ENCODE measurements around the gene RSBN1L. TPM values are rescaled to one million over a fixed set of nuclear protein-coding genes. Genes with fewer than 3 reads are reported as not detected.
A peak's percentile ranks its signal among the peaks of the same experiment; 100 is the strongest.

Gene RSBN1L
- polyA plus RNA-seq, 4 donors, result 6.4 to 17.5 (median 7.4) TPM

GRCh38 chr7:77757589-77757988, 61.3 kb downstream of the RSBN1L start:
- Histone ChIP-seq H3K9me3 (ENCODE audit: control insufficient read depth in 2 of 2, insufficient read depth in 1 of 2, low read depth in 1 of 2, low read length in 1 of 2) (no peaks in the 10 kb centered on the region), H3K4me1 (ENCODE audit: control insufficient read depth in 3 of 3, insufficient read depth in 2 of 3, low read depth in 1 of 3, low read length in 2 of 3) (no peaks in the 10 kb centered on the region), H3K36me3 (ENCODE audit: control insufficient read depth in 3 of 3, insufficient read depth in 2 of 3, low read depth in 1 of 3, low read length in 3 of 3) (peaks cover 0 to 9% (median 0%) of the 10 kb centered on the region in 3 donors), H3K27me3 (ENCODE audit: control insufficient read depth in 3 of 3, insufficient read depth in 3 of 3, low read length in 3 of 3) (no peaks in the 10 kb centered on the region), H3K4me3 (ENCODE audit: low read depth in 1 of 3, low read length in 3 of 3) (no peak overlapping the region), H3K27ac (ENCODE audit: low read depth in 1 of 3, low read length in 2 of 3) (no peak overlapping the region)
- FAIRE-seq, result no peak
- 19 to 38% (median 32%) methylated on average over 1 of the region's 1 CpG for WGBS, 3 donors
- DNase-seq, result no peak

- Histone ChIP-seq H3K9me3 (ENCODE audit: control insufficient read depth in 2 of 2, insufficient read depth in 1 of 2, low read depth in 1 of 2, low read length in 1 of 2) (no peaks in the 10 kb centered on the region), H3K27me3 (ENCODE audit: control insufficient read depth in 3 of 3, insufficient read depth in 3 of 3, low read length in 3 of 3) (no peaks in the 10 kb centered on the region), H3K4me1 (ENCODE audit: control insufficient read depth in 3 of 3, insufficient read depth in 2 of 3, low read depth in 1 of 3, low read length in 2 of 3) (no peaks in the 10 kb centered on the region), H3K36me3 (ENCODE audit: control insufficient read depth in 3 of 3, insufficient read depth in 2 of 3, low read depth in 1 of 3, low read length in 3 of 3) (peaks cover 0 to 9% (median 0%) of the 10 kb centered on the region in 3 donors), H3K27ac (ENCODE audit: low read depth in 1 of 3, low read length in 2 of 3) (no peak overlapping the region), H3K4me3 (ENCODE audit: low read depth in 1 of 3, low read length in 3 of 3) (no peak overlapping the region)
- WGBS, 3 donors, result 0 to 4% (median 2%) methylated on average over 3 of the region's 3 CpGs
- FAIRE-seq, result no peak
- DNase-seq, result peak; percentile 67 to 75
Observed at GRCh38 chr7:77759294-77759889, 63.1 kb downstream of the RSBN1L start.

- H3K4me3 ChIP-seq (ENCODE audit: low read depth in 1 of 3, low read length in 3 of 3), result no peak overlapping the region
- H3K27me3 ChIP-seq (ENCODE audit: control insufficient read depth in 3 of 3, insufficient read depth in 3 of 3, low read length in 3 of 3), result no peaks in the 10 kb centered on the region
- DNase-seq (no peak), FAIRE-seq (no peak)
- no peak overlapping the region for H3K27ac ChIP-seq (ENCODE audit: low read depth in 1 of 3, low read length in 2 of 3)
- H3K9me3 ChIP-seq (ENCODE audit: control insufficient read depth in 2 of 2, insufficient read depth in 1 of 2, low read depth in 1 of 2, low read length in 1 of 2), result no peaks in the 10 kb centered on the region
- 86 to 87% (median 86%) methylated on average over 10 of the region's 10 CpGs for WGBS, 3 donors
- H3K36me3 ChIP-seq (ENCODE audit: control insufficient read depth in 3 of 3, insufficient read depth in 2 of 3, low read depth in 1 of 3, low read length in 3 of 3), result peaks cover 0 to 3% (median 0%) of the 10 kb centered on the region in 3 donors
- H3K4me1 ChIP-seq (ENCODE audit: control insufficient read depth in 3 of 3, insufficient read depth in 2 of 3, low read depth in 1 of 3, low read length in 2 of 3), result peaks cover 0 to 4% (median 3%) of the 10 kb centered on the region in 3 donors
Observed at GRCh38 chr7:77760809-77761453, 64.7 kb downstream of the RSBN1L start.

GRCh38 chr7:77765481-77765880, 69.2 kb downstream of the RSBN1L start:
- H3K36me3 ChIP-seq (ENCODE audit: control insufficient read depth in 3 of 3, insufficient read depth in 2 of 3, low read depth in 1 of 3, low read length in 3 of 3), result peaks cover 0 to 13% (median 0%) of the 10 kb centered on the region in 3 donors
- no peak overlapping the region for H3K4me3 ChIP-seq (ENCODE audit: low read depth in 1 of 3, low read length in 3 of 3)
- H3K9me3 ChIP-seq (ENCODE audit: control insufficient read depth in 2 of 2, insufficient read depth in 1 of 2, low read depth in 1 of 2, low read length in 1 of 2), result no peaks in the 10 kb centered on the region
- H3K4me1 ChIP-seq (ENCODE audit: control insufficient read depth in 3 of 3, insufficient read depth in 2 of 3, low read depth in 1 of 3, low read length in 2 of 3), result peaks cover 0 to 11% (median 6%) of the 10 kb centered on the region in 3 donors
- H3K27me3 ChIP-seq (ENCODE audit: control insufficient read depth in 3 of 3, insufficient read depth in 3 of 3, low read length in 3 of 3), result no peaks in the 10 kb centered on the region
- no peak for DNase-seq
- no peak for FAIRE-seq
- WGBS, 3 donors, result 65 to 68% (median 66%) methylated on average over 3 of the region's 3 CpGs
- peak overlapping the region in 1 of 3 donors; percentile 49 for H3K27ac ChIP-seq (ENCODE audit: low read depth in 1 of 3, low read length in 2 of 3)

GRCh38 chr7:77765906-77766800, 69.9 kb downstream of the RSBN1L start:
- H3K4me3 ChIP-seq (ENCODE audit: low read depth in 1 of 3, low read length in 3 of 3), result no peak overlapping the region
- no peaks in the 10 kb centered on the region for H3K9me3 ChIP-seq (ENCODE audit: control insufficient read depth in 2 of 2, insufficient read depth in 1 of 2, low read depth in 1 of 2, low read length in 1 of 2)
- no peaks in the 10 kb centered on the region for H3K27me3 ChIP-seq (ENCODE audit: control insufficient read depth in 3 of 3, insufficient read depth in 3 of 3, low read length in 3 of 3)
- DNase-seq (peak; percentile 63 to 73), FAIRE-seq (no peak)
- H3K27ac ChIP-seq (ENCODE audit: low read depth in 1 of 3, low read length in 2 of 3), result peak overlapping the region; percentile 32 to 57 (median 49)
- peaks cover 0 to 11% (median 6%) of the 10 kb centered on the region in 3 donors for H3K4me1 ChIP-seq (ENCODE audit: control insufficient read depth in 3 of 3, insufficient read depth in 2 of 3, low read depth in 1 of 3, low read length in 2 of 3)
- 37 to 64% (median 47%) methylated on average over 4 of the region's 4 CpGs for WGBS, 3 donors
- H3K36me3 ChIP-seq (ENCODE audit: control insufficient read depth in 3 of 3, insufficient read depth in 2 of 3, low read depth in 1 of 3, low read length in 3 of 3), result peaks cover 0 to 13% (median 0%) of the 10 kb centered on the region in 3 donors

- Histone ChIP-seq H3K27ac (ENCODE audit: low read depth in 1 of 3, low read length in 2 of 3) (peak overlapping the region in 1 of 3 donors; percentile 1), H3K9me3 (ENCODE audit: control insufficient read depth in 2 of 2, insufficient read depth in 1 of 2, low read depth in 1 of 2, low read length in 1 of 2) (no peaks in the 10 kb centered on the region), H3K4me1 (ENCODE audit: control insufficient read depth in 3 of 3, insufficient read depth in 2 of 3, low read depth in 1 of 3, low read length in 2 of 3) (peaks cover 0 to 11% (median 6%) of the 10 kb centered on the region in 3 donors), H3K4me3 (ENCODE audit: low read depth in 1 of 3, low read length in 3 of 3) (no peak overlapping the region), H3K36me3 (ENCODE audit: control insufficient read depth in 3 of 3, insufficient read depth in 2 of 3, low read depth in 1 of 3, low read length in 3 of 3) (peaks cover 0 to 13% (median 0%) of the 10 kb centered on the region in 3 donors), H3K27me3 (ENCODE audit: control insufficient read depth in 3 of 3, insufficient read depth in 3 of 3, low read length in 3 of 3) (no peaks in the 10 kb centered on the region)
- DNase-seq (no peak), FAIRE-seq (no peak)
- WGBS, 3 donors, result 79 to 88% (median 87%) methylated on average over 6 of the region's 6 CpGs
Observed at GRCh38 chr7:77766801-77767605, 70.7 kb downstream of the RSBN1L start.

- FAIRE-seq (no peak), DNase-seq (no peak)
- no peak overlapping the region for H3K27ac ChIP-seq (ENCODE audit: low read depth in 1 of 3, low read length in 2 of 3)
- H3K4me3 ChIP-seq (ENCODE audit: low read depth in 1 of 3, low read length in 3 of 3), result no peak overlapping the region
- H3K4me1 ChIP-seq (ENCODE audit: control insufficient read depth in 3 of 3, insufficient read depth in 2 of 3, low read depth in 1 of 3, low read length in 2 of 3), result peaks cover 0 to 11% (median 6%) of the 10 kb centered on the region in 3 donors
- WGBS, 3 donors, result 85 to 92% (median 89%) methylated on average over 8 of the region's 8 CpGs
- H3K36me3 ChIP-seq (ENCODE audit: control insufficient read depth in 3 of 3, insufficient read depth in 2 of 3, low read depth in 1 of 3, low read length in 3 of 3), result peaks cover 2 to 31% (median 4%) of the 10 kb centered on the region in 3 donors
- no peaks in the 10 kb centered on the region for H3K27me3 ChIP-seq (ENCODE audit: control insufficient read depth in 3 of 3, insufficient read depth in 3 of 3, low read length in 3 of 3)
- no peaks in the 10 kb centered on the region for H3K9me3 ChIP-seq (ENCODE audit: control insufficient read depth in 2 of 2, insufficient read depth in 1 of 2, low read depth in 1 of 2, low read length in 1 of 2)
Observed at GRCh38 chr7:77770316-77770715, 74.1 kb downstream of the RSBN1L start.

GRCh38 chr7:77771901-77772300, 75.6 kb downstream of the RSBN1L start:
- Histone ChIP-seq H3K4me1 (ENCODE audit: control insufficient read depth in 3 of 3, insufficient read depth in 2 of 3, low read depth in 1 of 3, low read length in 2 of 3) (peaks cover 0 to 3% (median 0%) of the 10 kb centered on the region in 3 donors), H3K27ac (ENCODE audit: low read depth in 1 of 3, low read length in 2 of 3) (no peak overlapping the region), H3K27me3 (ENCODE audit: control insufficient read depth in 3 of 3, insufficient read depth in 3 of 3, low read length in 3 of 3) (no peaks in the 10 kb centered on the region), H3K4me3 (ENCODE audit: low read depth in 1 of 3, low read length in 3 of 3) (no peak overlapping the region), H3K9me3 (ENCODE audit: control insufficient read depth in 2 of 2, insufficient read depth in 1 of 2, low read depth in 1 of 2, low read length in 1 of 2) (no peaks in the 10 kb centered on the region), H3K36me3 (ENCODE audit: control insufficient read depth in 3 of 3, insufficient read depth in 2 of 3, low read depth in 1 of 3, low read length in 3 of 3) (peaks cover 2 to 36% (median 4%) of the 10 kb centered on the region in 3 donors)
- no peak for DNase-seq
- FAIRE-seq, result no peak
